Esophagus muscularis mucosa (tissue), 4 donors: ENCODE measurements around the gene CCDC183. TPM values are rescaled to one million over a fixed set of nuclear protein-coding genes. Genes with fewer than 3 reads are reported as not detected.

ENCODE experiments used
- DNase-seq: peaks from one replicate; pipeline ENCODE4 v3.0.0-alpha.2; 2017; ENCODE audit errors: extremely low spot score
- H3K27ac ChIP-seq, 4 donors: fragments of 200-600 bp; sonication (generic); replicated peaks in 1 of 4; 1 replicate in 3 of 4; 2 replicates in 1 of 4; pipeline ENCODE4 v1.5.1; 2016 to 2019; ENCODE audit warnings: mild to moderate bottlenecking in 1 of 4
- H3K27me3 ChIP-seq, 4 donors: fragments of 200-600 bp; sonication (generic); one replicate each; pipeline versions ENCODE4 v1.5.1 to v1.6.0; 2016 to 2019
- H3K36me3 ChIP-seq, 4 donors: fragments of 200-600 bp; sonication (generic); one replicate each; pipeline ENCODE4 v1.5.1; 2016 to 2019
- H3K4me1 ChIP-seq, 4 donors: fragments of 200-600 bp; sonication (generic); one replicate each; pipeline ENCODE4 v1.5.1; 2016 to 2019
- H3K4me3 ChIP-seq, 4 donors: fragments of 200-600 bp; sonication (generic); 1 replicate in 2 of 4; 2 replicates in 2 of 4; pipeline ENCODE4 v1.5.1; 2016 to 2019; ENCODE audit warnings: mild to moderate bottlenecking in 4 of 4, moderate library complexity in 1 of 4
- H3K9me3 ChIP-seq, 4 donors: fragments of 200-600 bp; sonication (generic); 1 replicate in 3 of 4; 2 replicates in 1 of 4; pipeline ENCODE4 v1.5.1; 2016 to 2019
- EP300 ChIP-seq: sonication (generic); formaldehyde crosslinking; IDR thresholded peaks from one replicate; pipeline ENCODE4 v1.6.1; 2017; ENCODE audit warnings: antibody characterized with exemption
- POLR2A ChIP-seq: fragments of 450-650 bp; IDR thresholded peaks from one replicate; pipeline ENCODE4 v1.6.1; 2017; ENCODE audit warnings: antibody characterized with exemption, moderate library complexity, mild to moderate bottlenecking, low read depth
- POLR2AphosphoS5 ChIP-seq, 2 donors: sonication (generic); formaldehyde crosslinking; IDR thresholded peaks; one replicate each; pipeline ENCODE4 v1.6.1; 2017; ENCODE audit warnings: antibody characterized with exemption in 2 of 2
- WGBS: methylation state at CpG from one replicate; pipeline ENCODE4 v1.1.5; 2018; 5-methylcytosine and 5-hydroxymethylcytosine counted together
- intact Hi-C: fragments of 100-400 bp; cut with DNase I; formaldehyde crosslinking; loops from one replicate; pipeline ENCODE4 v1.15.1; 2023
- total RNA-seq, 4 donors: library from RNA; depleted of rRNA; stranded (reverse); fragments of >200 nt; gene quantifications; one replicate each; pipeline versions ENCODE4 v1.1.0 to v1.2.1, GENCODE V29; 2016
- TF ChIP-seq, protein P1 (sequence below), 3 experiments: fragments of 200-600 bp in 2 of 3; fragments of 450-650 bp in 1 of 3; sonication (generic) in 2 of 3; IDR thresholded peaks; one replicate each; pipeline ENCODE4 v1.5.1; 2017 to 2019; ENCODE audit warnings: antibody characterized with exemption in 3 of 3, mild to moderate bottlenecking in 2 of 3, moderate library complexity in 1 of 3

The CCDC183 gene
- total RNA-seq, 4 donors from 2014 or later: 0.33 to 2.5 (median 1.4) TPM

GRCh38 chr9:136850866-136851775 is 55.0 kb downstream of the CCDC183 start:
- H3K27me3 ChIP-seq: peaks cover 0 to 21% (median 13%) of the 10 kb centered on the region in 4 donors
- H3K9me3 ChIP-seq: no peaks in the 10 kb centered on the region
- H3K4me3 ChIP-seq: no peak overlapping the region
- TF ChIP-seq POLR2AphosphoS5 (IDR thresholded peaks at IDR 0.05) (no peak), POLR2A (no peak), EP300 (no peak)
- TF ChIP-seq, protein P1, sequence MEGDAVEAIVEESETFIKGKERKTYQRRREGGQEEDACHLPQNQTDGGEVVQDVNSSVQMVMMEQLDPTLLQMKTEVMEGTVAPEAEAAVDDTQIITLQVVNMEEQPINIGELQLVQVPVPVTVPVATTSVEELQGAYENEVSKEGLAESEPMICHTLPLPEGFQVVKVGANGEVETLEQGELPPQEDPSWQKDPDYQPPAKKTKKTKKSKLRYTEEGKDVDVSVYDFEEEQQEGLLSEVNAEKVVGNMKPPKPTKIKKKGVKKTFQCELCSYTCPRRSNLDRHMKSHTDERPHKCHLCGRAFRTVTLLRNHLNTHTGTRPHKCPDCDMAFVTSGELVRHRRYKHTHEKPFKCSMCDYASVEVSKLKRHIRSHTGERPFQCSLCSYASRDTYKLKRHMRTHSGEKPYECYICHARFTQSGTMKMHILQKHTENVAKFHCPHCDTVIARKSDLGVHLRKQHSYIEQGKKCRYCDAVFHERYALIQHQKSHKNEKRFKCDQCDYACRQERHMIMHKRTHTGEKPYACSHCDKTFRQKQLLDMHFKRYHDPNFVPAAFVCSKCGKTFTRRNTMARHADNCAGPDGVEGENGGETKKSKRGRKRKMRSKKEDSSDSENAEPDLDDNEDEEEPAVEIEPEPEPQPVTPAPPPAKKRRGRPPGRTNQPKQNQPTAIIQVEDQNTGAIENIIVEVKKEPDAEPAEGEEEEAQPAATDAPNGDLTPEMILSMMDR (IDR thresholded peaks at IDR 0.05): no peak
- peaks cover 41 to 50% (median 43%) of the 10 kb centered on the region in 4 donors for H3K4me1 ChIP-seq
- no peak for DNase-seq
- peak overlapping the region in 1 of 4 donors; percentile 91 for H3K27ac ChIP-seq
- WGBS: 96% methylated on average over 8 of the region's 23 CpGs
- intact Hi-C loops: no loop called here
- peaks cover 0 to 18% (median 11%) of the 10 kb centered on the region in 4 donors for H3K36me3 ChIP-seq

DNA sequence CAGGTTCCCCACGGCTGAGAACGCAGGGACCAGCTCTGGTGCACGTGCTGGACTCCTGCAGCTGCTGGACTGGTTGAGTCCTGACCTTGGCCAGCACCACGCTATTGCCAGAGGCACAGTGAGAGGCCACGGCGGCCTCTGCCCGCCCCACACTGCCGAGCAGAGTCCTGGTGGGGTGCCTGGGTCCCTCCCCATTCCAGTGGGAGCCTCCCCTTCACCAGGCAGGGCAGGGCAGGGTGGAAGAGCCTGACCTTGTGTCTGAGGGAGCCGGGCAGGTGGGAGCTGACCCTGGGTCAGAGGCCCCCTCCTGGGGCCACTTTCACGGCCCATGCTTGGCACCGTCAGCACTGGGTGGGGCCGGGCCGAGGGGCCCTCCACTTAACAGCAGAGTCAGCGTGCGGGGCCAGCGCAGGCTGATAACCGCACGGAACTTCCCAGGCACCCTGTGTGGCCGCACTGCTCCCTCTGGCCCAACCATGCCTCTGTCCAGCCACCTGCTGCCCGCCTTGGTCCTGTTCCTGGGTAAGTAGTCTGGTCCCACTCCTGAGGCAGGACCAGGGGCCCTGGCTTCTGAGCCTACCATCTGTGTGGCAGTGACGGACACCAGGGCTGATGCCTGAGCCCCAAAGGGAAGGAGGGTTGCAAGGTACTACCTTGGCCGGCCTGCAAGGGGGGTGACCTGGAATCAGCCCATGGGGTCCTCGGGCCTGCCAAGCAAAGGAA is 56.0 kb downstream of the CCDC183 start, which contains the start of gene MAMDC4:
Gene MAMDC4 (plus strand): TSS at position 406 of the 723 bp plus-strand sequence. CDS start 71 bp downstream, at position 477.
- DNase-seq: no peak
- H3K4me1 ChIP-seq: peaks cover 31 to 40% (median 35%) of the 10 kb centered on the region in 4 donors
- H3K9me3 ChIP-seq: no peaks in the 10 kb centered on the region
- no peak within 1 kb of the TSS for H3K27ac ChIP-seq
- H3K27me3 ChIP-seq: peaks cover 0 to 12% (median 8%) of the 10 kb centered on the region in 4 donors
- TF ChIP-seq, protein P1 (IDR thresholded peaks at IDR 0.05): no peak
- TF ChIP-seq EP300 (no peak), POLR2AphosphoS5 (IDR thresholded peaks at IDR 0.05) (no peak), POLR2A (no peak)
- intact Hi-C loops: no loop called here
- H3K4me3 ChIP-seq: no peak within 1 kb of the TSS
- H3K36me3 ChIP-seq: peaks cover 0 to 18% (median 13%) of the 10 kb centered on the region in 4 donors
- 100% methylated on average over 3 of the region's 23 CpGs for WGBS

DNA sequence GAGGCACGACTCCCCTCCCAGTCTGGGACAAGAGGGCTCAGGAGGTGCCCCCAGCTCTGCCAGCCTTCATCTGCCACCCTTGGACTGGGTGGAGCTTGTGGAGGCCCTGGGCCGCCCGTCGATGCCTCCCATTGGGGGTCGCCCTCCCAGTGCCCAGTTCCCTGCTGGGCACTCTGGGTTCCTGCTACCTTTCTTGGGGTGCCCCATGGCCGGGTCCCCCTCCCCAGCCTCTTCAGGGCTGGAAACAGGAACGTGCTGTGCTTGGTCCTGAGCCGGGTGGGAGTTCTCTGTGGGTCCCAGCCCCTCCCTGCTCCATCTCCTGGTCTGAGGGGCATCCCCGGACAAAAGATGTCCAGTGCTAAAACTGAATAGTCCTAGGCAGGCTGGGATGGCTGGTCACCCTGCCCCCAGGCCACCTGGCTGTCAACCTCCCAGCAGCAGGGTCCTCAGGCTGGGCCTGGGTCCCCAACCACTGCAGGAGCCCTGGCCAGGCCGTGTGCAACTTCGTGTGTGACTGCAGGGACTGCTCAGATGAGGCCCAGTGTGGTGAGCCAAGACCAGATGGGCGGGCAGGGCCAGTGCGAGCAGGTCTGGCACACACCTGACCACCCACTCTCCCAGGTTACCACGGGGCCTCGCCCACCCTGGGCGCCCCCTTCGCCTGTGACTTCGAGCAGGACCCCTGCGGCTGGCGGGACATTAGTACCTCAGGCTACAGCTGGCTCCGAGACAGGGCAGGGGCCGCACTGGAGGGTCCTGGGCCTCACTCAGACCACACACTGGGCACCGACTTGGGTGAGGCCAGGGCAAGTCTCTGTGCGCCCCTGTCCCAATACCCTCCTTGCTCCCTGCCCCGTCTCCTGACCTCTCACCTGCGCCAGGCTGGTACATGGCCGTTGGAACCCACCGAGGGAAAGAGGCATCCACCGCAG is 56.8 kb downstream of the CCDC183 start:
- H3K9me3 ChIP-seq: no peaks in the 10 kb centered on the region
- no peak overlapping the region for H3K4me3 ChIP-seq
- WGBS: 77% methylated on average over 9 of the region's 29 CpGs
- DNase-seq: no peak
- no peak for TF ChIP-seq POLR2A
- no peak for TF ChIP-seq POLR2AphosphoS5 (IDR thresholded peaks at IDR 0.05)
- no peak for TF ChIP-seq EP300
- TF ChIP-seq, protein P1 (IDR thresholded peaks at IDR 0.05): no peak
- H3K27me3 ChIP-seq: peaks cover 0 to 3% (median 2%) of the 10 kb centered on the region in 4 donors
- H3K36me3 ChIP-seq: peaks cover 0 to 18% (median 13%) of the 10 kb centered on the region in 4 donors
- intact Hi-C loops: no loop called here
- H3K27ac ChIP-seq: no peak overlapping the region
- H3K4me1 ChIP-seq: peaks cover 23 to 37% (median 28%) of the 10 kb centered on the region in 4 donors

DNA sequence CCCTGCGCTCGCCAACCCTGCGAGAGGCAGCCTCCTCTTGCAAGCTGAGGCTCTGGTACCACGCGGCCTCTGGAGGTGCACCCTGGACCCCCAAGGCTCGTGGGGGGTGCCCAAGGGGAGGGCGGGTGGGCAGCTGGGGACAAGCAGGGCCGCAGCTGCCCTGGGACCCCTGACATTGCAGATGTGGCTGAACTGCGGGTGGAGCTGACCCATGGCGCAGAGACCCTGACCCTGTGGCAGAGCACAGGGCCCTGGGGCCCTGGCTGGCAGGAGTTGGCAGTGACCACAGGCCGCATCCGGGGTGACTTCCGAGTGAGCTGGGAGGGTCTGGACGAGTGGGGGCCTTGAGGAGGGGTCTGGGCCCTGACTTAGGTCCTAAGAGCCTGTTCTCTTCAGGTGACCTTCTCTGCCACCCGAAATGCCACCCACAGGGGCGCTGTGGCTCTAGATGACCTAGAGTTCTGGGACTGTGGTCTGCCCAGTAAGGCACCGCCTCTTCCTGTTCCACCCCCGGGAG is 57.5 kb downstream of the CCDC183 start:
- Histone ChIP-seq H3K27ac (no peak overlapping the region), H3K4me3 (no peak overlapping the region), H3K4me1 (peaks cover 18 to 36% (median 24%) of the 10 kb centered on the region in 4 donors), H3K27me3 (no peaks in the 10 kb centered on the region), H3K9me3 (no peaks in the 10 kb centered on the region), H3K36me3 (peaks cover 0 to 19% (median 15%) of the 10 kb centered on the region in 4 donors)
- intact Hi-C loops: no loop called here
- 80% methylated on average over 5 of the region's 18 CpGs for WGBS
- TF ChIP-seq POLR2A (no peak), POLR2AphosphoS5 (IDR thresholded peaks at IDR 0.05) (no peak), EP300 (no peak)
- TF ChIP-seq, protein P1 (IDR thresholded peaks at IDR 0.05): no peak
- DNase-seq: no peak
